Breast epithelium (tissue), 3 donors: ENCODE results near the gene ZFP82.

ENCODE experiments used
- POLR2A ChIP-seq: fragments of 450-650 bp; IDR thresholded peaks from one replicate; pipeline ENCODE4 v1.6.1; 2016; ENCODE audit warnings: antibody characterized with exemption, mild to moderate bottlenecking, moderate library complexity
- TF ChIP-seq, protein P1 (sequence below), 3 donors: fragments of 450-650 bp; IDR thresholded peaks; one replicate each; pipeline ENCODE4 v1.5.1; 2016 to 2017; ENCODE audit warnings: antibody characterized with exemption in 3 of 3, mild to moderate bottlenecking in 3 of 3, moderate library complexity in 3 of 3

DNA sequence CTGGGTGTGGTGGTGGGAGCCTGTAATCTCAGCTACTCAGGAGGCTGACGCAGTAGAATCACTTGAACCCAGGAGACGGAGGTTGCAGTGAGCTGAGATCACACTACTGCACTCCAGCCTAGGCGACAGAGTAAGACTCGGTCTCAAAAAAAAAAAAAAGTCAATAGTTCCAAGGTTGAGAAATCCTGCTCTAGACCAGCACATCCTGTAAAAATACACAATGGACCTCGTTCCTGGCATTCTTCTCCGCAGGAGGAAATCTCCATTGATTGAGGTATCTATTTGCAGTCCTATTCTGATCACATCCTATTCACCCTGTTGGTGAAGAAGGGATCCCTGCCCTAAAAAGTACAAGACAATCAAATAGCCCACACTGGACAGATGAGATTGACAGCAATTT is 54.6 kb downstream of the ZFP82 start:
- TF ChIP-seq, protein P1, sequence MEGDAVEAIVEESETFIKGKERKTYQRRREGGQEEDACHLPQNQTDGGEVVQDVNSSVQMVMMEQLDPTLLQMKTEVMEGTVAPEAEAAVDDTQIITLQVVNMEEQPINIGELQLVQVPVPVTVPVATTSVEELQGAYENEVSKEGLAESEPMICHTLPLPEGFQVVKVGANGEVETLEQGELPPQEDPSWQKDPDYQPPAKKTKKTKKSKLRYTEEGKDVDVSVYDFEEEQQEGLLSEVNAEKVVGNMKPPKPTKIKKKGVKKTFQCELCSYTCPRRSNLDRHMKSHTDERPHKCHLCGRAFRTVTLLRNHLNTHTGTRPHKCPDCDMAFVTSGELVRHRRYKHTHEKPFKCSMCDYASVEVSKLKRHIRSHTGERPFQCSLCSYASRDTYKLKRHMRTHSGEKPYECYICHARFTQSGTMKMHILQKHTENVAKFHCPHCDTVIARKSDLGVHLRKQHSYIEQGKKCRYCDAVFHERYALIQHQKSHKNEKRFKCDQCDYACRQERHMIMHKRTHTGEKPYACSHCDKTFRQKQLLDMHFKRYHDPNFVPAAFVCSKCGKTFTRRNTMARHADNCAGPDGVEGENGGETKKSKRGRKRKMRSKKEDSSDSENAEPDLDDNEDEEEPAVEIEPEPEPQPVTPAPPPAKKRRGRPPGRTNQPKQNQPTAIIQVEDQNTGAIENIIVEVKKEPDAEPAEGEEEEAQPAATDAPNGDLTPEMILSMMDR (IDR thresholded peaks at IDR 0.05): no peak
- TF ChIP-seq POLR2A: no peak
